ELR (cell line): ENCODE results near the gene RNF123.

Experiments
- DNase-seq: peaks from one replicate; pipeline ENCODE4 v3.0.0-alpha.2; 2015; ENCODE audit warnings: low read depth

Gene RNF123

GRCh38 chr3:49658711-49659110 lies 30.6 kb upstream of the RNF123 start:
- DNase-seq: no peak

GRCh38 chr3:49659756-49660155 lies 29.6 kb upstream of the RNF123 start:
- no peak for DNase-seq

- peak; percentile 26 for DNase-seq
Measured at GRCh38 chr3:49661281-49661680, 28.1 kb upstream of the RNF123 start.

GRCh38 chr3:49662021-49662420 lies 27.3 kb upstream of the RNF123 start:
- DNase-seq: no peak

GRCh38 chr3:49662720-49663413 lies 26.5 kb upstream of the RNF123 start:
- no peak for DNase-seq

- no peak for DNase-seq
Measured at GRCh38 chr3:49663831-49664230, 25.5 kb upstream of the RNF123 start.

- DNase-seq: no peak
Measured at GRCh38 chr3:49664300-49664699, 25.1 kb upstream of the RNF123 start.

GRCh38 chr3:49665822-49666519 lies 23.4 kb upstream of the RNF123 start:
- no peak for DNase-seq

GRCh38 chr3:49666592-49666991 lies 22.8 kb upstream of the RNF123 start:
- no peak for DNase-seq

GRCh38 chr3:49667701-49668413 lies 21.5 kb upstream of the RNF123 start:
- DNase-seq: no peak

- DNase-seq: peak; percentile 13
Measured at GRCh38 chr3:49668414-49668797, 21.0 kb upstream of the RNF123 start.

GRCh38 chr3:49668861-49669260 lies 20.5 kb upstream of the RNF123 start:
- peak; percentile 60 for DNase-seq

- no peak for DNase-seq
Measured at GRCh38 chr3:49669352-49669751, 20.0 kb upstream of the RNF123 start.

GRCh38 chr3:49670940-49671290 lies 18.4 kb upstream of the RNF123 start:
- DNase-seq: no peak

- DNase-seq: peak; percentile 70
Measured at GRCh38 chr3:49671291-49672288, 17.8 kb upstream of the RNF123 start.

GRCh38 chr3:49673121-49673714 lies 16.1 kb upstream of the RNF123 start:
- peak; percentile 35 for DNase-seq

- DNase-seq: peak; percentile 99
Measured at GRCh38 chr3:49673715-49674496, 15.5 kb upstream of the RNF123 start, which contains the start of gene APEH. Gene APEH (plus strand): TSS chr3:49674351. CDS start chr3:49674402, 51 bp downstream.

GRCh38 chr3:49674497-49674983 lies 14.8 kb upstream of the RNF123 start:
- no peak for DNase-seq

GRCh38 chr3:49675912-49676311 lies 13.4 kb upstream of the RNF123 start:
- no peak for DNase-seq

GRCh38 chr3:49680493-49681231 lies 8.7 kb upstream of the RNF123 start:
- DNase-seq: no peak
